ENCODE results near the gene PALLD.

PALLD gene

DNA sequence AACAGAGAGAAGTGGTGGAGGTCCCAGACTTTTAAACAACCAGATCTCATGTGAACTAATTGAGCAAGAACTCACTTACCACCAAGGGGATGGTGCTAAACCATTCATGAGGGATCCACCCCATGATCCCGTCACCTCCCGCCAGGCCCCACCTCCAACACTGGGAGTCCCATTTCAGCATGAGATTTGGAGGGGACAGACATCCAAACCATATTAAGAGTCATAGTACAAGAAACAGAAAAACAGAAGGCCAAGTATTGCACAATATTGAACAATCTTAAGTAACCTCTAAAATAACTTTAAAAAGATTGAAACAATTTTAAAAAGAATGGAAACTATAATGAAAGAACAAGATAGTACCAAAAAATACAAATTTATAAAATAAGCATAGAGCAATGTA lies 403.2 kb downstream of the PALLD start:
- no peak for TF ChIP-seq JUND (IDR thresholded peaks at IDR 0.05; ENCODE audit: low read depth)
- in situ Hi-C loops (cut with HindIII; ENCODE audit: low pct_unique_long_range_greater_than_20kb, low sequenced_read_pairs), result no loop called here
- DNase-seq (ENCODE audit: low read depth in 1 of 2, low spot score in 1 of 2), result no peak

DNA sequence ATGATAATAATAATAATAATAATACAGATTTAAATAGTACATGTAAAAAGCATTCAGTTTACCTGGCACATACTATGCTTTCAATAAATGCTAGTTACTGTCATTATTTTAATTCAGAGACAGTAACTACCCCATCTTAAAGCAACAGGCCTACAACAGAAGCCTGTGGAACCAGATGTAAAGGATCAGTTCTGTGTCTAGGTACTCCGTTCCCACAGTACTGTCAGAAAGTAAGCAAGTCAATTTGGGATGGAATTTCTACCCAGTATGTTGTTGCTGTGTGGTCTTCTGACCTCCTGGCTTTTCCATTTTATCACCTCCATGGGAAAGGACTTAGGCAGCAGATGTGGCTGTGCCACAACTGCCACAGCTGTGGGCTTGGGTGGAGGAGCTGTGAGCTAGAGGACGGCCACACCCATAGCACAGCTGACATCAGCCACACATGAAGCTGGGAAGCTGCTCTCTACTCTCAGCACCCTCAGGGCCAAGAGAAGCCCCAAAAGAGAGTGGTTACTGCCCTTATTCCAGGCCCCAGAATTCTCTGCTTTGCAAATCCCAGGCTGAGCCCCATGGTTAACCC lies 410.4 kb downstream of the PALLD start:
- in situ Hi-C loops (cut with HindIII; ENCODE audit: low pct_unique_long_range_greater_than_20kb, low sequenced_read_pairs), result no loop called here
- no peak for TF ChIP-seq JUND (IDR thresholded peaks at IDR 0.05; ENCODE audit: low read depth)
- no peak for DNase-seq (ENCODE audit: low read depth in 1 of 2, low spot score in 1 of 2)

DNA sequence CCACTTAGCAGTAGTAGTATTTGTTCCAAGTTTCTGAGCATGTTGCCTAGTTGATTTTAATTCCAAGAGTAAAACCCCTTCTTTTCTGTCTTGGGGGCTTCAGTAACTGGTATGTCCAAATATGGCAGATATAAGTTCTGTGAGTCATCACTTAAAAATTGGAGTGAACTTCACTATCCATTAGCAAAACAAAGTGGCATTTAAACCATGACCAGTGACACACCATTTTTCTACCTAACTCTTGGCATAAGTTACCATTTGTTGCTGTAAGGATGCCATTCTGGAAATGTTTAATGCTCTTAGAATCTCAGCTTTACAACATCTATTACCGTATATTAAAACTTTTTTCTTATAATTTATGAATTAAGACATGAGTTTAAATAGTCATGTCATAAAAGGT lies 411.2 kb downstream of the PALLD start:
- TF ChIP-seq JUND (IDR thresholded peaks at IDR 0.05; ENCODE audit: low read depth), result no peak
- no peak for DNase-seq (ENCODE audit: low read depth in 1 of 2, low spot score in 1 of 2)
- in situ Hi-C loops (cut with HindIII; ENCODE audit: low pct_unique_long_range_greater_than_20kb, low sequenced_read_pairs), result no loop called here

DNA sequence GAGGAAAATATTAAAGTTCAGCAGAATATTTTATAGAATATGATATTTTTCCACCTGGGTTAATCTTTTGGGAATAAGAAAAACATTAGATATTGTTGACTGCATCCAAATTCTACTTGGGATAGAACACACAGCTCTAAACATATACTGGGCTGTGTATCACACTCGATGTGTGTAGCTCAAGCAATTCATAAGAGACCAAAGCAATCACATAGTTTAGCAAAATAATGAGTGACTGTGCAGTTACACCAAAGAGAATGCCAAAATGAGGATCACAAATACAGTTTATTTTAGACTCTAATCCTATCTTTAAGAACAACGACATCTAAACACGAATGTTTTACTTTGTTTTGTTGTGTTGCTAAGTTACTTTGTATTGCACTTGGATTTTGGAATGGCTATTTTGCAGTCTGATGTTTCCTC lies 412.0 kb downstream of the PALLD start:
- no peak for DNase-seq (ENCODE audit: low read depth in 1 of 2, low spot score in 1 of 2)

DNA sequence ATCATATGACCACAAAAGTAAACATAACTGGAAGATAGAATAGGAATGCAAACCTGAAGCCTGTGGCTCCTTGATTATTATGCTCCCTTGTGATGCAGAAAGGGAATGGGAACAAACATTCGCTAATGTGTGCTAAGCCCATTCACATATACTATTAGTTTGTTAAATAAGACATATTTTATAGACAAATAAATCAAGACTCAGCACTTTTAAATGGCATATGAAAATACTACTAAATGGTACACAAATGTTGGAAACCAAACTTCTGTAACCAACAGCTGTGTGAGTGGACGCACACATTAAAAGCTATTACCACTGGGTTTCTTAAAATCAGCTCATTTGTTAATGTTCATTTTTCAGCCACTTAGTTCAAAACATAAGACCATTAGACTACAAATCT lies 417.2 kb downstream of the PALLD start:
- in situ Hi-C loops (cut with HindIII; ENCODE audit: low pct_unique_long_range_greater_than_20kb, low sequenced_read_pairs), result no loop called here
- no peak for DNase-seq (ENCODE audit: low read depth in 1 of 2, low spot score in 1 of 2)

More for the DNA sequence above, 412.0 kb downstream of the PALLD start:
- in situ Hi-C loops (cut with HindIII; ENCODE audit: low pct_unique_long_range_greater_than_20kb, low sequenced_read_pairs), result no loop called here
- TF ChIP-seq JUND (IDR thresholded peaks at IDR 0.05; ENCODE audit: low read depth), result no peak

DNA sequence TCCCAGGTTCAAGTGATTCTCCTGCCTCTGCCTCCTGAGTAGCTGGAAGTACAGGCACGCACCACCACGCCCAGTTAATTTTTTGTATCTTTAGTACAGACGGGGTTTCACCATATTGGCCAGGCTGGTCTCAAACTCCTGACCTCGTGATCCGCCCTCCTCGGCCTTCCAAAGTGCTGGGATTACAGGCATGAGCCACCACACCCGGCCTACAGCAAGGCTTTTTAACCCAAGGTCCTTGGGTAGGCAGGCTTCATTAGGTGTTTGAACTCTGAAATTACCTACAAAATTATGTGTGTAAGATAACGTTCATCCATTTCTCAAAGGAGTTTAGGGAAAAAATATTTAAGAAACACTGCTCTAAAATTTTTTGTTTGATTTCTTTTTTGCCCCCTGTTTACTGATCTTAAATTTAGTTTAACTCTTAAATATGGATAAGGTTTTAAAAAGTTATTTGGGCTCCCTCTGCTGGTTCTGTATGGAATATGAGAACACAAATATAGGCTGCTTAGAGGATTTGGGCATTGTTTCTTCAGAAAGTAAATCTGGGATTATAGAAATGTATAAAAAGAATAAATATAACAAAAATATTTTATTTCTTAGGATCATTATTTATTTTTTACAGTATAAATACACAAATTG lies 420.4 kb downstream of the PALLD start:
- no peak for TF ChIP-seq JUND (IDR thresholded peaks at IDR 0.05; ENCODE audit: low read depth)
- in situ Hi-C loops (cut with HindIII; ENCODE audit: low pct_unique_long_range_greater_than_20kb, low sequenced_read_pairs), result no loop called here
- DNase-seq (ENCODE audit: low read depth in 1 of 2, low spot score in 1 of 2), result peak in 1 of 2 experiments; percentile 56

More for the DNA sequence above, 417.2 kb downstream of the PALLD start:
- TF ChIP-seq JUND (IDR thresholded peaks at IDR 0.05; ENCODE audit: low read depth), result no peak

DNA sequence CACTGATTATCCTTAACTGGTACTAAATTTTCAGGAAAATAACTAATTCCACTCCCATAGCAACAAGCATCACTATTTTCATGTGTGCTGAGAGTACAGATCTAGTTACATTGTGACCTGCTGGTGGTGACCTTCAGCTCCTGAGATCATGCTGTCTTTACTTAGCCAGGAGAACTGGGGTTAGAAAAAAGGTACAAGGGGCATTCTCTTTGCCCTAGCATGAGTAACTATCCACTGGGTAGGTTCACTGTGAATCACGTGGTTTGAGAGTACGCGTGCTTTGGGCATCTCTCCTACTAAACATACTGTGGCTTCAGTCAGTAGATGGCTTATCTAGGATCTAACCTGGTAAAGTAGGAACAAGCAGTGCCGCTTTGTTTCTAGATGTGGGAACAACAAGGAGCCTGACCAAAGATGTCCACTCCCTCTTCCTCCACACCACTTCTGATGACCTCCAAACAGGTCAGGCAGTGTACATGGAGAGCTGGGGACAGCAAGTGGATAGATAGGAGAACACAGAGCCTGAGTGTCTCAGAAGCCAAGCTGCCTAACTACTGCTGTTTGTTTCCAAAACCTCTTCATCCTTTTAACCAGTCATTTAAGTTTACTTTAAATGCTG lies 423.0 kb downstream of the PALLD start:
- in situ Hi-C loops (cut with HindIII; ENCODE audit: low pct_unique_long_range_greater_than_20kb, low sequenced_read_pairs), result no loop called here
- no peak for DNase-seq (ENCODE audit: low read depth in 1 of 2, low spot score in 1 of 2)
- TF ChIP-seq JUND (IDR thresholded peaks at IDR 0.05; ENCODE audit: low read depth), result no peak

DNA sequence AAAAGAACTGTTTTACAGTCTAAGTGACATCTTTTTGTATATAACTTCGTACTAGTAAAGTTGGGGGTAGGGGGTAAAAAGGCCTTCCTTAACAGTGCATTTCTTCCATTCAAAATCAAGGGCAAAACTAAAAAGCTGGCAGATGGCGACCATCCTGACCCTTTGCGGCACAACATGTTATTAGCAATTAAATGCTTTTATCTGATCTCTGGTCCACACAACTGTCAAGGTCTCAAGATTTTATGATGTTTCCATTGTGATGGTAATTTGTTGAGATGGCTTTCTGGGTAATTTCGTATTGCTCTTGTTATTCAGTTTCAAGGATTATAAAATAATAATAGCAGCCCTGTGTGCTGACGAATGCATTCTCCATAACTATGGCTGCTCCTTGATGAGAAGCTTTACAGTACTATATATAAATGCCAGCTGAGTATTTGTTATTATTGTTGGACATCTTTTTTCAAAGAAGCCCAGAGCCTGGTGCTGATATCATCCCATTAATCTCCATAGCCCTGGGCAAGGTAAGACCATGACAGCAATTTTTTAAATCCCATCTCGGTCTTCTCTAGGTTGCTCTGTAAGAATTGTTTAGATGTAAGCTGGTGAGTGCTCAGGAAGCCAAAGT lies 423.7 kb downstream of the PALLD start:
- DNase-seq (ENCODE audit: low read depth in 1 of 2, low spot score in 1 of 2), result no peak
- in situ Hi-C loops (cut with HindIII; ENCODE audit: low pct_unique_long_range_greater_than_20kb, low sequenced_read_pairs), result no loop called here
- TF ChIP-seq JUND (IDR thresholded peaks at IDR 0.05; ENCODE audit: low read depth), result no peak

DNA sequence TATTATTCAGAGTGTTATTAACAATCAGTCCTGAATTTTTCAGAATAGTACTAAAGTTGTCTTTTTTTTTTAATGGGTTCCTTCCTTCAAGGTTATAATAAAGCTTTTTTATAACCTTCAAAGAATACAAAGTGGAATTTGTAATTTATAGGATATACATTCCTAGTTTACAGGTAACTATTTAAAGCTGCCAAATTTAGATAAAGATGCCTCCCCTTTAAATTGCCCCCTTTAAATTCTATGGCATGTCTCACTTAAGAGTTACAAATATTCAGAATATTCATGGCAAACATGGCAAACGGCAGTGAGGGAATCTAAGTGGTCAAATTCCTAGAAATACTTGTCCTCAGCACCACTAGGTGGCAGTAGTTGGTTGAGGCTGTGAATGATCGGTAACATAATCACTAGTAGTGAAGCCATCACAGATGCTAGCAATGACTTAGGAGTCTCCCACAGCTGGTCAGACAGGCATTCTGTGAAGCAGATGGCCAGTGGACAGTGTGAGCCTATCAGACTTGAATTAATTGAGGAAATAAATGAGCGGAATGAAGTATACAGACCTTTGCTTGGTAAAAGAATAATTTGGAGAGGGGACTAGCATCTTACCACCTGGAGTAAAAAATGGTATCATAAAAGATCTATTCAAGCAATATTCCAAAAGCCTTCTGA lies 426.8 kb downstream of the PALLD start:
- peak in 1 of 2 experiments; percentile 68 for DNase-seq (ENCODE audit: low read depth in 1 of 2, low spot score in 1 of 2)
- in situ Hi-C loops (cut with HindIII; ENCODE audit: low pct_unique_long_range_greater_than_20kb, low sequenced_read_pairs), result no loop called here
- no peak for TF ChIP-seq JUND (IDR thresholded peaks at IDR 0.05; ENCODE audit: low read depth)

DNA sequence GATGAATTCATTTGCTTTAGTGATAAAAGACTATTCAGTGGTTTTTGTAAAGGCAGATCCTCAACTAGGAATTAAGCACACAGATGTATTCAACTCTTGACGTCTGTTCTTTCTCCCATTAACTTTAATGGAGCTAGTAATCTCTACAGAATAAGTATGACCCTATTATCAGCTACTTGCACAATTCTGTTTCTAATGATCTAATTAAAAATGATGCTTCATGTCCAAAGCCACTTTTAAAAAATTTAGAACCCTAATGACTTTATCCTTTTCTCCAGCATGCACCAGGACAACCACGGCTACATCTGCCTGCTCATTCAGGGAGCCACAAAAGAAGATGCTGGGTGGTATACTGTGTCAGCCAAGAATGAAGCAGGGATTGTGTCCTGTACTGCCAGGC lies 427.8 kb downstream of the PALLD start:
- TF ChIP-seq JUND (IDR thresholded peaks at IDR 0.05; ENCODE audit: low read depth), result no peak
- no peak for DNase-seq (ENCODE audit: low read depth in 1 of 2, low spot score in 1 of 2)
- in situ Hi-C loops (cut with HindIII; ENCODE audit: low pct_unique_long_range_greater_than_20kb, low sequenced_read_pairs), result no loop called here

DNA sequence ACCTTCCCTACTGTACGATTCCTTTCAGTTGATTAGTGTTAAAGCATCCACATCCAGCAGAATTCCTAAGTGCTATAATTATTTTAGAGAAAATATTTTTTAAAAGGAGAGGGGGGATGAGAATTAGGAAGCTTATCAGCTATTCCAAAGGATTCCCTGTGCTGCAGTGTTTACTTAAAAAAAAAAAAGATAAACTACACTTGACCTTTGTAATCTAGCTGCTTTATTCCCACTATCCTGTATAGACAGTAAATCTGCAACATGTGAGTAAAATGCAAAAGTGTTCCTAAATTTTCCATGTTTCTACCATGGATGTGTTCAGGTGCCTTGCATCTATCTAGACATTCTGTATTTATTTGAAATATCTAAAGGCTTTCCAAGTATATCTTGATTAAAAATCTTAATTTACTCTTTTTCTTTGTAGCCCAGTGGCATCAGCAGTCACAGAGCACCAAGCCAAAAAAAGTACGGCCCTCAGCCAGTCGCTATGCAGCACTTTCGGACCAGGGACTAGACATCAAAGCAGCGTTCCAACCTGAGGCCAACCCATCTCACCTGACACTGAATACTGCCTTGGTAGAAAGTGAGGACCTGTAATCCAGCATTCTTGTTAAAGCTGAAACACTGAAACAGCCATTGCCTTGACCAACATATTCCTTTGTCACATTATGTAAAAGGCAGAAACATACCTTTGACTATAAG lies 429.1 kb downstream of the PALLD start:
- in situ Hi-C loops (cut with HindIII; ENCODE audit: low pct_unique_long_range_greater_than_20kb, low sequenced_read_pairs), result no loop called here
- TF ChIP-seq JUND (IDR thresholded peaks at IDR 0.05; ENCODE audit: low read depth), result no peak
- no peak for DNase-seq (ENCODE audit: low read depth in 1 of 2, low spot score in 1 of 2)

DNA sequence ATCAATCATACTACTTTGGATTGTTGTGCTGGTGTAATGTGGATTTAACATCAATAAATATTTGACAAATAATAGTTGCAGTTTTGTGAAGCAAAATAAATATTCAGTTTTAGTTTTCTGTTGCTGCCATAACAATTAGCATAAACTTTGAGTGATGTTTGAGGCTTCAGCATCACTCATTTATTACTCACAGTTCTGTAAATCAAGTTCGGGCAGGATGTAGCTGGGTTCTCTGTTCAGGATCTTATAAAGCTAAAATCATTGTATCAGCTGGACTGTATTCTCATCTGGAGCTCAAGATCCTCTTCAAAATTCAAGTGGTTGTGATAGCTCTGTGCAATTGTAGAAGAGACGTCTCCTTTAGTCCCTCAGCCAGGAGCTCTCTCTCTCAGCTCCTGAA lies 431.5 kb downstream of the PALLD start:
- TF ChIP-seq JUND (IDR thresholded peaks at IDR 0.05; ENCODE audit: low read depth), result no peak
- in situ Hi-C loops (cut with HindIII; ENCODE audit: low pct_unique_long_range_greater_than_20kb, low sequenced_read_pairs), result no loop called here
- no peak for DNase-seq (ENCODE audit: low read depth in 1 of 2, low spot score in 1 of 2)
